Measurements from ENCODE around the gene C19orf73.

C19orf73 gene, protein sequence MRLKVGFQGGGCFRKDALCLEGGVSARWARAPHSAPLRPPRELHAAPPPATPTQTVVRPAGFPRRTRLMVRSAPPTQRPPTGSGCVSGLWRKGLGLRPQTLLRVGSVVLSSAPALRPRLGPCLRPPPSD

GRCh38 chr19:49118565-49119410, at the start of gene C19orf73:
Gene C19orf73 (minus strand): TSS chr19:49119143. CDS start chr19:49119022, 121 bp downstream.
- Mint-ChIP-seq H3K36me3 (ENCODE audit: low read depth) (no peaks in the 10 kb centered on the region), H3K9me3 (no peaks in the 10 kb centered on the region), H3K27ac (peak within 1 kb of the TSS; percentile 85), H3K4me3 (peak within 1 kb of the TSS; percentile 87), H3K27me3 (peaks cover 9% of the 10 kb centered on the region), H3K4me1 (ENCODE audit: low read depth) (peaks cover 31% of the 10 kb centered on the region)

DNA sequence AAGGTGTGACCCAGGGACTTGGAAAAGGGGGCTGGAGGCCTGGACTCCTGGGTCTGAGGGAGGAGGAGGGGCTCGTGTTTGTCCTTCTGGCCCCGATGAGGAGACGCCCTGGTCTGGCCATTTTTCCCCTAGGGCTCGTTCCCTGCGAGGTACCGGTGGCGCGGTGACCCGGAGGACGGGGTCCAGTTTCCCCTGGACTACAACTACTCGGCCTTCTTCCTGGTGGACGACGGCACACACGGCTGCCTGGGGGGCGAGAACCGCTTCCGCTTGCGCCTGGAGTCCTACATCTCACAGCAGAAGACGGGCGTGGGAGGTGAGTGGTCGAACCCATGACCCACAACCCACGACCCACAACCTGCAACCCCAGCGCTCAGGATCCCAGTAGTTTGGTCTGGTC, 49.5 kb upstream of the C19orf73 start:
- Mint-ChIP-seq H3K36me3 (ENCODE audit: low read depth) (no peaks in the 10 kb centered on the region), H3K27me3 (peaks cover 18% of the 10 kb centered on the region), H3K4me1 (ENCODE audit: low read depth) (no peaks in the 10 kb centered on the region), H3K27ac (no peak overlapping the region), H3K9me3 (no peaks in the 10 kb centered on the region), H3K4me3 (no peak overlapping the region)

DNA sequence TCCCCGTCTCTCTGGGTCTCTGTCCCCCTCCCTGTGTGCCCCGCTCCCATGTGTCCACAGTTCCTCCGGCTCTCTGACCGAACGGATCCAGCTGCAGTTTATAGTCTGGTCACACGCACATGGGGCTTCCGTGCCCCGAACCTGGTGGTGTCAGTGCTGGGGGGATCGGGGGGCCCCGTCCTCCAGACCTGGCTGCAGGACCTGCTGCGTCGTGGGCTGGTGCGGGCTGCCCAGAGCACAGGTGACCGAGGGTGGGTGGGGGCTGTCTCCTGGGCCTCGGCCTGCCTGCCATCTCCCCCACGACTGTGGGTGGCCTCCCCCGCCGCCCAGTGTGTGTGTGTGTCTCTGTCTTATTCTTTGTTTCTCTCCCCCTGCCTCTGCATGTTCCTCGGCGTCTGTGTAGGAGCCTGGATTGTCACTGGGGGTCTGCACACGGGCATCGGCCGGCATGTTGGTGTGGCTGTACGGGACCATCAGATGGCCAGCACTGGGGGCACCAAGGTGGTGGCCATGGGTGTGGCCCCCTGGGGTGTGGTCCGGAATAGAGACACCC, 49.0 kb upstream of the C19orf73 start:
- Mint-ChIP-seq H3K27ac (no peak overlapping the region), H3K4me1 (ENCODE audit: low read depth) (no peaks in the 10 kb centered on the region), H3K27me3 (peaks cover 18% of the 10 kb centered on the region), H3K36me3 (ENCODE audit: low read depth) (no peaks in the 10 kb centered on the region), H3K9me3 (no peaks in the 10 kb centered on the region), H3K4me3 (no peak overlapping the region)

GRCh38 chr19:49165865-49166301, 46.9 kb upstream of the C19orf73 start:
- H3K4me3 Mint-ChIP-seq: no peak overlapping the region
- peaks cover 16% of the 10 kb centered on the region for H3K27me3 Mint-ChIP-seq

DNA sequence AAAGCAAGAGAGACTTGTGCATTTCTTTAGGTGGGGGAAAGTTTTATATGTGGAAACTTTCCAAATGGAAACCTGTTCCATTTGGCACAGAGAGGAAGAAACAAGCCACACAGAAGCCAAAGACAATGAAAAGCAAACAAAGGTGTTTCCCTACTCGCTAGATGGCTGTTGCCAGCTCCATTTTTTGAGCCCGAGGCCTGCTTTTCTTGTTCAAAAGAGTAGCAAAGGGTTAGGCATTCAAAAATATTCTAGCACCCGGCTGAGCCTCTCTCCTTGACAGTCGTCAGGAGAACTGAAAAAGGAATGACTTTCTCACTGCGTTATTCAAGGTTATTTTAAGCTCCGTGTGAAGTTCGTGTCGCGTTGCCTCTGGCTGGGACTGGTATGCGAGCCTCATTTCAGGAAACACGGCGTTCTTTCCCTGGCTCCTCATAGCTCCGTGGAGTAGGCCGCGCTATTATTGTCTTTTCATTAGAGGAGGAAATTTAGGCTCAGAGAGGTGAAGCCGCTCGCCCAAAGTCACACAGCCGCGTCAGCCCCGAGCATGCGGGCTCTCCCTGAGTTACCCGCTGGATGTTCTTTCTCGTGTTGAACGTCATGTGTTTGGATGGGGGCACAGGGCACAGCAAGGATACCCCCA, 46.3 kb upstream of the C19orf73 start:
- Mint-ChIP-seq H3K9me3 (no peaks in the 10 kb centered on the region), H3K27me3 (peaks cover 19% of the 10 kb centered on the region), H3K27ac (no peak overlapping the region), H3K36me3 (ENCODE audit: low read depth) (no peaks in the 10 kb centered on the region), H3K4me1 (ENCODE audit: low read depth) (no peaks in the 10 kb centered on the region), H3K4me3 (no peak overlapping the region)

More at GRCh38 chr19:49165865-49166301, 46.9 kb upstream of the C19orf73 start:
- Mint-ChIP-seq H3K36me3 (ENCODE audit: low read depth) (no peaks in the 10 kb centered on the region), H3K4me1 (ENCODE audit: low read depth) (no peaks in the 10 kb centered on the region), H3K27ac (no peak overlapping the region), H3K9me3 (no peaks in the 10 kb centered on the region)

- no peaks in the 10 kb centered on the region for H3K36me3 Mint-ChIP-seq (ENCODE audit: low read depth)
- no peak overlapping the region for H3K27ac Mint-ChIP-seq
- peaks cover 38% of the 10 kb centered on the region for H3K27me3 Mint-ChIP-seq
- no peak overlapping the region for H3K4me3 Mint-ChIP-seq
- H3K9me3 Mint-ChIP-seq: no peaks in the 10 kb centered on the region
- H3K4me1 Mint-ChIP-seq (ENCODE audit: low read depth): peaks cover 5% of the 10 kb centered on the region
Measured at GRCh38 chr19:49161987-49162386, 43.0 kb upstream of the C19orf73 start.

GRCh38 chr19:49160450-49161189, 41.7 kb upstream of the C19orf73 start:
- Mint-ChIP-seq H3K4me1 (ENCODE audit: low read depth) (peaks cover 5% of the 10 kb centered on the region), H3K27me3 (peaks cover 41% of the 10 kb centered on the region), H3K4me3 (no peak overlapping the region), H3K36me3 (ENCODE audit: low read depth) (no peaks in the 10 kb centered on the region), H3K9me3 (no peaks in the 10 kb centered on the region), H3K27ac (no peak overlapping the region)

- peaks cover 60% of the 10 kb centered on the region for H3K27me3 Mint-ChIP-seq
- no peaks in the 10 kb centered on the region for H3K9me3 Mint-ChIP-seq
- no peaks in the 10 kb centered on the region for H3K36me3 Mint-ChIP-seq (ENCODE audit: low read depth)
- peak within 1 kb of the TSS; percentile 4 for H3K4me3 Mint-ChIP-seq
- H3K4me1 Mint-ChIP-seq (ENCODE audit: low read depth): peaks cover 5% of the 10 kb centered on the region
- no peak within 1 kb of the TSS for H3K27ac Mint-ChIP-seq
Measured at GRCh38 chr19:49157445-49158224, 38.7 kb upstream of the C19orf73 start, which contains the start of gene TRPM4. Gene TRPM4 (plus strand): TSS chr19:49157792. CDS start chr19:49157867, 75 bp downstream.

DNA sequence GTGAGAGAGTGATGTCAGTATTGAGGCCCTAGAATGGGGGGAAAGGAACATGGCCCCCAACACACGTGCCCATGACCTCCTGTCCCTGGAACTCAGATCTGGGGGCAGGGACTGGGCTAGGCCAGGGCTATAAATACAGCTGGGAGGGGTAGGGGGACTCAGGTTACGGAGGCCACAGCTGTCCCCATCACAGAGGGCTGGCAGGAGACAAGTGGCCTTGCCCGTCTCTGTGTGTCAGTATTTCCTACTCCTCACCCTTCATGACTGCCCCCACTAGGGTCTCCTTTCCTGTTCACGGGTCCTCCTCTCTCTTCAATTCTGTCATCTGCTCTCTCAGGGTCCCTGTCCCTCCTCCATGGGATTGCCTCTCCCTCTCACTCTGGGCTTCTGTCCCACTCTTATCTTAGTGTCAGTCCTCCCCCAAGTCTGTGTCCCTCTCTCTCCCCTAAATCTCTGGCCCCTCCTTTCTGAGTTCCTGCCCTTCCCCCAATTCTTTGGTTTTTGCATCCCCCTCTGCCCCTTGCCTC, 36.9 kb upstream of the C19orf73 start:
- Mint-ChIP-seq H3K4me3 (no peak overlapping the region), H3K36me3 (ENCODE audit: low read depth) (no peaks in the 10 kb centered on the region), H3K4me1 (ENCODE audit: low read depth) (peaks cover 12% of the 10 kb centered on the region), H3K27ac (no peak overlapping the region), H3K27me3 (peaks cover 67% of the 10 kb centered on the region), H3K9me3 (no peaks in the 10 kb centered on the region)

DNA sequence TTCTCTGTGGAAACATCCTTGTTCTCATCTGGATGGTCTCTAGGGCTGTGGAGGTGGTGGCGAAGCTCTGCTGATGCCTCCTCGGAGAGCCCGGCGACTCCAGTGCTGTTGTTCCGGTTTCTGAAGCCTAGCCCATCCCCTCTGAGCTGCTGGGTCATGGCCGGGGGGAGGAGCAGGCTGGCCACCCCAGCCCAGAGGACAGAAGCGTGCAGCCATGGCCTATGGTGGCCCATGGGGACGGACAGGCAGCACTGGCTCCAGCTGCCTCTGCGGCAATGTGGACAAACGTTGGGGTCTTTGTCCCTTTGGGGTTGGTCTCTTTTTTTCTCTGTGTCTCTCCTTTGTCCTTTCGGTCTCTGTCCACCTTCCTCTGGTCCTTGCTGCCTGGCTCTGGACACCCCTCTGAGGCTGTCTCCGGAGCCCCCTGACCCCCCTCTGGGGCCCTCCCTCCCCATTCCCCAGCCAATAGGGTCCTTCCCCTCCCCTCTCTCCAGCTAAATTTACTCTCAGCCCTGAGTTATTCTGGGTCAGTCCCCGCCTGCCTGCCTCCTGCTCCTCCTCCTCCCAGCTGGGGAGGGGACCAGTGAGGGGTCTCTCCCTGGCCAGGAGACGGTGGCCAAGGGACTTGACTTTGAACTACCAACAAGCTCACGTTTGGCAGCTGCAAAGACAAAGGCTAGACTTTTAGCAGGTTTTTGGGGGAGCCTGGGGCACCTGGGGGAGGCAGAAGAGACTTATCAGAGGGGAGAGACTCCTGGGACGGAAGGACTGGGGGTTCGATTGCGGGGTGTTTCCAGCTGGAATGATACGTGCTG, 36.3 kb upstream of the C19orf73 start, which contains the start of gene HRC:
TSS of gene HRC (minus strand) at position 392 of the 815 bp plus-strand sequence. CDS start at position 233, 159 bp downstream.
- no peak within 1 kb of the TSS for H3K4me3 Mint-ChIP-seq
- H3K36me3 Mint-ChIP-seq (ENCODE audit: low read depth): no peaks in the 10 kb centered on the region
- no peaks in the 10 kb centered on the region for H3K9me3 Mint-ChIP-seq
- H3K27me3 Mint-ChIP-seq: peaks cover 63% of the 10 kb centered on the region
- no peak within 1 kb of the TSS for H3K27ac Mint-ChIP-seq
- peaks cover 13% of the 10 kb centered on the region for H3K4me1 Mint-ChIP-seq (ENCODE audit: low read depth)

- peaks cover 63% of the 10 kb centered on the region for H3K27me3 Mint-ChIP-seq
- H3K9me3 Mint-ChIP-seq: no peaks in the 10 kb centered on the region
- no peaks in the 10 kb centered on the region for H3K36me3 Mint-ChIP-seq (ENCODE audit: low read depth)
- peaks cover 23% of the 10 kb centered on the region for H3K4me1 Mint-ChIP-seq (ENCODE audit: low read depth)
- no peak overlapping the region for H3K27ac Mint-ChIP-seq
- H3K4me3 Mint-ChIP-seq: no peak overlapping the region
Measured at GRCh38 chr19:49154279-49154678, 35.3 kb upstream of the C19orf73 start.

DNA sequence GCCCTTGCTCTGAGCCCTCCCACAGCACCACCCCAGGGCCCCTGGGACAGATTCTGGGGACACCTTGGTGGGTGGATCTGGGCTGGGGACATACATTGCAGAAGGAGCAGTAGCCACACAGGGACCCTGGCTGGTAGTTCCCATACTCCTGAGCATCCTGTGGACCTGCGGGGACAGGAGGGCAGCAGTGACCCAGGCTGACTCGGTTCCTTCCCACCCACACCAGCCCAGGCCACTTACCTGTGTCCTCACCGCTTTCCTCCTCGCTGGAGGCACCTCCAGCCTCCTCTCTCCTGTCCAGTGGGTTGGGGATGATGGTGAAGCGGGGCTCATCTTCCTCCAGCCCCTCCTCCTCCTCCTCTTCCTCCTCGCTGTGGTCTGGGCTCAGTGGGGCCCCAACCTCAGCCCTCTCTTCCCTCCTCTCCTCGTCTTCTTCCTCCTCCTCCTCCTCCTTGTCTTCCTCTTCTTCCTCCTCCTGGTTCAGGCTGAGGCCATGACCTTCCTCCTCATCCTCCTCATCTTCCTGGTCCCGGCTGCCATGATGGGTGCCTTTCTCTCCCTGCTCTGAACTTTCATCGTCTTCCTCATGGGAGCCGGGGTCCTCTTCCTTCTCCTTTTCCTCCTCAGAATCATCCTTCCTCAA, 34.3 kb upstream of the C19orf73 start:
- Mint-ChIP-seq H3K36me3 (ENCODE audit: low read depth) (no peaks in the 10 kb centered on the region), H3K9me3 (no peaks in the 10 kb centered on the region), H3K4me3 (no peak overlapping the region), H3K4me1 (ENCODE audit: low read depth) (peaks cover 25% of the 10 kb centered on the region), H3K27ac (no peak overlapping the region), H3K27me3 (peaks cover 66% of the 10 kb centered on the region)
